GM18505 (cell line): ENCODE data around the gene TBCB.
"Not testable (repeated sequence)": the region's sequence is repeated elsewhere in the genome, so short reads cannot be mapped to it uniquely, and the experiment has no call there.

Experiments used
- ATAC-seq: cut with Tn5 transposase; IDR thresholded peaks from one replicate; pipeline ENCODE4 v1.9.1; 2021; ENCODE audit not compliant: unreplicated experiment
- POLR2A ChIP-seq: IDR thresholded peaks from 4 replicates; pipeline ENCODE4 v1.6.1; 2011; ENCODE audit warnings: borderline replicate concordance; ENCODE audit not compliant: insufficient read depth, insufficient read length; ENCODE audit errors: extremely low read depth

TBCB gene

GRCh38 chr19:36150586-36150985, 35.3 kb downstream of the TBCB start:
- TF ChIP-seq POLR2A = no peak
- ATAC-seq = no peak

GRCh38 chr19:36151144-36152018, 36.1 kb downstream of the TBCB start:
- no peak for ATAC-seq
- no peak for TF ChIP-seq POLR2A

- TF ChIP-seq POLR2A = no peak
- no peak for ATAC-seq
Measured at GRCh38 chr19:36152019-36152351, 36.7 kb downstream of the TBCB start.

- ATAC-seq = no peak
- TF ChIP-seq POLR2A = no peak
Measured at GRCh38 chr19:36152352-36153091, 37.3 kb downstream of the TBCB start, which contains the start of gene COX7A1. Gene COX7A1, minus strand, starts transcription at chr19:36152447. Its CDS starts 40 bp downstream, at chr19:36152407.

GRCh38 chr19:36153126-36153525, 37.9 kb downstream of the TBCB start:
- ATAC-seq = no peak
- no peak for TF ChIP-seq POLR2A

GRCh38 chr19:36160821-36161596, 45.7 kb downstream of the TBCB start:
- no peak for ATAC-seq
- no peak for TF ChIP-seq POLR2A

GRCh38 chr19:36163813-36164212, 48.5 kb downstream of the TBCB start:
- no peak for TF ChIP-seq POLR2A
- ATAC-seq = no peak

- no peak for TF ChIP-seq POLR2A
Measured at GRCh38 chr19:36169084-36169760, 54.0 kb downstream of the TBCB start.

GRCh38 chr19:36172852-36173251, 57.6 kb downstream of the TBCB start:
- ATAC-seq = no peak
- TF ChIP-seq POLR2A = no peak

More at GRCh38 chr19:36169084-36169760, 54.0 kb downstream of the TBCB start:
- ATAC-seq = no peak

GRCh38 chr19:36173846-36174245, 58.6 kb downstream of the TBCB start:
- ATAC-seq = not testable (repeated sequence)
